A673 (cell line): ENCODE data around the gene ZSWIM6. TPM values are rescaled to one million over a fixed set of nuclear protein-coding genes. Genes with fewer than 3 reads are reported as not detected.
A peak's percentile ranks its signal among the peaks of the same experiment; 100 is the strongest.

Source experiments
- BruUV-seq: library from RNA; stranded (reverse); fragments of 400-500 nt; replicated peaks from 2 replicates; lab custom pipeline; 2021; lab: Mats Ljungman, UMichigan
- CTCF ChIA-PET: fragments of 300-600 bp; sonication (Branson Sonifier 250); formaldehyde crosslinking; loops from one replicate; lab custom pipeline; 2022; ENCODE audit warnings: antibody characterized with exemption; lab: Charles Lee
- POLR2A ChIA-PET: fragments of 300-600 bp; sonication (Branson Sonifier 250); formaldehyde crosslinking; loops from one replicate; lab custom pipeline; 2022; ENCODE audit warnings: antibody characterized with exemption; ENCODE audit not compliant: low non-redundant PET; lab: Charles Lee
- DNase-seq: peaks from one replicate; pipeline ENCODE4 v3.0.0-alpha.2; 2015; ENCODE audit warnings: low spot score
- H3K27ac ChIP-seq: fragments of 200-600 bp; sonication (generic); 2 replicates; pipeline ENCODE4 v1.5.1; 2016; ENCODE audit warnings: mixed run types, low read depth, mild to moderate bottlenecking, mixed read lengths, antibody characterized with exemption, low read length; ENCODE audit not compliant: poor library complexity, severe bottlenecking
- H3K27me3 ChIP-seq: fragments of 200-600 bp; sonication (generic); replicated peaks from 2 replicates; pipeline ENCODE4 v1.6.1; 2017; ENCODE audit warnings: mixed run types, low read depth, mild to moderate bottlenecking, mixed read lengths, antibody characterized with exemption, low read length; ENCODE audit not compliant: insufficient read depth, poor library complexity
- H3K36me3 ChIP-seq: fragments of 200-600 bp; sonication (generic); 2 replicates; pipeline ENCODE4 v1.6.1; 2016; ENCODE audit warnings: mixed run types, mild to moderate bottlenecking, mixed read lengths, antibody characterized with exemption, low read length; ENCODE audit not compliant: insufficient read depth, poor library complexity, severe bottlenecking
- H3K4me1 ChIP-seq: fragments of 200-600 bp; sonication (generic); 2 replicates; pipeline ENCODE4 v1.6.1; 2017; ENCODE audit warnings: mixed run types, mild to moderate bottlenecking, mixed read lengths, antibody characterized with exemption, low read length; ENCODE audit not compliant: insufficient read depth, poor library complexity, severe bottlenecking
- H3K4me3 ChIP-seq: fragments of 200-600 bp; sonication (generic); 2 replicates; pipeline ENCODE4 v1.5.1; 2016; ENCODE audit warnings: low read depth, mixed run types, mild to moderate bottlenecking, mixed read lengths, low read length; ENCODE audit not compliant: poor library complexity, severe bottlenecking
- H3K9me3 ChIP-seq: fragments of 200-600 bp; sonication (generic); 2 replicates; pipeline ENCODE4 v1.6.1; 2016; ENCODE audit warnings: mixed run types, low read depth, mild to moderate bottlenecking, mixed read lengths, antibody characterized with exemption, low read length; ENCODE audit not compliant: poor library complexity, severe bottlenecking
- CTCF ChIP-seq: fragments of 300-800, 200-600 bp; sonication (generic); conservative IDR thresholded peaks from 2 replicates; pipeline ENCODE4 v1.5.1; 2017; ENCODE audit warnings: low read depth, mild to moderate bottlenecking, antibody characterized with exemption, low read length, moderate library complexity, mixed read lengths
- EZH2 ChIP-seq: fragments of 200-600 bp; sonication (generic); IDR thresholded peaks from 2 replicates; pipeline ENCODE4 v1.6.1; 2017; ENCODE audit warnings: borderline replicate concordance, low read depth, mild to moderate bottlenecking, mixed read lengths, antibody characterized with exemption, low read length; ENCODE audit not compliant: poor library complexity, severe bottlenecking
- intact Hi-C: fragments of 100-400 bp; cut with micrococcal nuclease; formaldehyde crosslinking; loops from one replicate; pipeline ENCODE4 v1.10.0; 2022; ENCODE audit not compliant: unreplicated experiment
- total RNA-seq: library from RNA; stranded (reverse); gene quantifications from 2 replicates; pipeline ENCODE4 v1.2.3, GENCODE V29; 2021

ZSWIM6 gene
- total RNA-seq, 1 experiment from 2014 or later = 47.3 TPM

- H3K27ac ChIP-seq = no peak overlapping the region
- no TSS peak for BruUV-seq
- TF ChIP-seq CTCF (no peak), EZH2 (no peak)
- ChIA-PET POLR2A (no interaction called here), CTCF (no interaction called here)
- no peak for DNase-seq
- no peak overlapping the region for H3K4me3 ChIP-seq
- intact Hi-C loops = no loop called here
- H3K9me3 ChIP-seq = no peaks in the 10 kb centered on the region
- peaks cover 78% of the 10 kb centered on the region for H3K4me1 ChIP-seq
- no peaks in the 10 kb centered on the region for H3K36me3 ChIP-seq
- no peaks in the 10 kb centered on the region for H3K27me3 ChIP-seq
Observed at GRCh38 chr5:61461926-61462325, 129.9 kb downstream of the ZSWIM6 start.

- ChIA-PET CTCF (no interaction called here), POLR2A (interaction anchor here (0.7 kb wide), 1 partner anchor 14 kb away, joined by 3 read pairs; no protein-coding TSS in a partner anchor)
- no TSS peak for BruUV-seq
- intact Hi-C loops = no loop called here
- H3K27me3 ChIP-seq = no peaks in the 10 kb centered on the region
- H3K36me3 ChIP-seq = no peaks in the 10 kb centered on the region
- H3K4me3 ChIP-seq = no peak overlapping the region
- no peak overlapping the region for H3K27ac ChIP-seq
- H3K4me1 ChIP-seq = peaks cover 94% of the 10 kb centered on the region
- DNase-seq = peak; percentile 35
- no peaks in the 10 kb centered on the region for H3K9me3 ChIP-seq
- TF ChIP-seq CTCF (no peak), EZH2 (no peak)
Observed at GRCh38 chr5:61463596-61463995, 131.5 kb downstream of the ZSWIM6 start.

- no peaks in the 10 kb centered on the region for H3K9me3 ChIP-seq
- no peak overlapping the region for H3K27ac ChIP-seq
- no TSS peak for BruUV-seq
- intact Hi-C loops = no loop called here
- no peak for DNase-seq
- ChIA-PET POLR2A (no interaction called here), CTCF (no interaction called here)
- H3K4me1 ChIP-seq = peaks cover 94% of the 10 kb centered on the region
- no peaks in the 10 kb centered on the region for H3K36me3 ChIP-seq
- no peak for TF ChIP-seq CTCF
- no peaks in the 10 kb centered on the region for H3K27me3 ChIP-seq
- H3K4me3 ChIP-seq = no peak overlapping the region
Observed at GRCh38 chr5:61464512-61464911, 132.5 kb downstream of the ZSWIM6 start.
